Measurements from ENCODE around the gene FXN. TPM values are rescaled to one million over a fixed set of nuclear protein-coding genes. Genes with fewer than 3 reads are reported as not detected.

The FXN gene
- total RNA-seq, 1 experiment from 2014 or later: 24.1 TPM

DNA sequence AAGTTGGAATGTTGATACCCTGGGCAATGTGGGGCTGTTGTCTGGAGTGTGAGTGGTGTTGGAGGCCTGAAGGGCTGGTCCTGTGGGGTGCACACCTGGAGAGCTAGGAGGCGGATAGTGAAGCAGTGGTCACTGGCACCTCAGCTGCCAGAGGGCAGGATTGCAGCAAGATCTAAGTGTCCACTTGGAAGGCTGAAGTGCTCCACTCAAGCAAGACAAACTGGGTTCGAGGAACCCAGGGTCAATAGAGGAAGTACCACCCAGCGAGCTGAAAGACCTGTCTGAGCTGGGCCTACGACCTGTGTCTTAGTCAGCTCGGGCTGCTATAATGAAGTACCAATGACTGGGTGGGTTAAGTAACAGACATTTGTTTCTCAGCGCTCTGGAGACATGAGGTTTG is 98.9 kb downstream of the FXN start:
- H3K4me1 ChIP-seq (ENCODE audit: control insufficient read depth in 1 of 2, insufficient read depth in 2 of 2, low read length in 2 of 2): peaks cover 0 to 5% of the 10 kb centered on the region in 2 experiments; a peak in 3 of 4 replicates
- DNase-seq (ENCODE audit: low read depth, low spot score) (no peak), ATAC-seq (no peak)
- BruUV-seq (replicated peaks): no TSS peak
- no peaks in the 10 kb centered on the region for H3K9me2 ChIP-seq (ENCODE audit: insufficient read depth)
- intact Hi-C loops (cut with micrococcal nuclease): no loop called here
- peaks cover 40% of the 10 kb centered on the region for H3K79me2 ChIP-seq (ENCODE audit: insufficient read depth, low read length)
- CTCF ChIA-PET: no interaction called here
- POLR2A ChIA-PET: interaction anchor here (0.6 kb wide), 1 partner anchor 63 kb away, joined by 3 read pairs; no protein-coding TSS in a partner anchor
- H4K20me1 ChIP-seq (ENCODE audit: insufficient read depth): no peaks in the 10 kb centered on the region
- no peaks in the 10 kb centered on the region for H3K9me3 ChIP-seq (ENCODE audit: control insufficient read depth in 1 of 2, insufficient read depth in 1 of 2, low read depth in 1 of 2, low read length in 2 of 2)
- H3K9ac ChIP-seq (ENCODE audit: low read length): no peak overlapping the region
- H3K4me3 ChIP-seq (replicated peaks in 1 of 2; ENCODE audit: low read depth in 1 of 2, low read length in 2 of 2): no peak overlapping the region
- H3K36me3 ChIP-seq (ENCODE audit: control insufficient read depth in 1 of 2, insufficient read depth in 2 of 2, low read length in 2 of 2): no peaks in the 10 kb centered on the region; a peak in 1 of 4 replicates
- no peaks in the 10 kb centered on the region for H3K27me3 ChIP-seq (ENCODE audit: insufficient read depth, low read length)
- H2AFZ ChIP-seq (ENCODE audit: low read depth, low read length, poor library complexity, severe bottlenecking): no peak overlapping the region
- no peak overlapping the region for H3K4me2 ChIP-seq (ENCODE audit: low read length)
- H3K27ac ChIP-seq (ENCODE audit: low read depth, low read length): no peak overlapping the region
- RAD21 ChIA-PET (ENCODE audit: low non-redundant PET in 1 of 2, low total read pairs in 2 of 2, uncharacterized antibody in 2 of 2, unreplicated experiment in 2 of 2): no interaction called here
- TF ChIP-seq JUND (IDR thresholded peaks at IDR 0.05) (no peak), TCF7L2 (IDR thresholded peaks at IDR 0.05; ENCODE audit: borderline replicate concordance, extremely low read depth, insufficient read depth, insufficient read length) (no peak), EGR1 (IDR thresholded peaks at IDR 0.05; ENCODE audit: low read depth) (no peak)
- TF ChIP-seq, protein P1, sequence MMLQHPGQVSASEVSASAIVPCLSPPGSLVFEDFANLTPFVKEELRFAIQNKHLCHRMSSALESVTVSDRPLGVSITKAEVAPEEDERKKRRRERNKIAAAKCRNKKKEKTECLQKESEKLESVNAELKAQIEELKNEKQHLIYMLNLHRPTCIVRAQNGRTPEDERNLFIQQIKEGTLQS (IDR thresholded peaks at IDR 0.05): no peak

DNA sequence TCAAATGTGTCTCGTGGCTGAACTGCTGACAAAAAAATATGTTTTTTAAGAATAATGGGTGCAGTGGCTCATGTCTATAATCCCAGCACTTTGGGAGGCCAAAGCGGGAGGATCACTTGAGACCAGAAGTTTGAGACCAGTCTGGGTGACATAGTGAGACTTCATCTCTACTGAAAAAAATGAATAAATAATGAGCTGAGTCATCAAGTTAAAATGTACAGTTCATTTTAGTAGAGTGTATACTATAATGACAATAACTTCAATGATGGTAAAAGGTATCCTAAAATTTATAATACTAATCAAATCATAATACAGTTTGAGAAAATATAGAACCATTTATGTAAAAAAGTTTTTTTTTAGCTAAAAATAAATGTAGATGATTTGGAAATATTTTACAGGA is 100.6 kb downstream of the FXN start:
- ATAC-seq (no peak), DNase-seq (ENCODE audit: low read depth, low spot score) (no peak)
- H3K9me3 ChIP-seq (ENCODE audit: control insufficient read depth in 1 of 2, insufficient read depth in 1 of 2, low read depth in 1 of 2, low read length in 2 of 2): no peaks in the 10 kb centered on the region
- ChIA-PET RAD21 (ENCODE audit: low non-redundant PET in 1 of 2, low total read pairs in 2 of 2, uncharacterized antibody in 2 of 2, unreplicated experiment in 2 of 2) (no interaction called here), CTCF (no interaction called here), POLR2A (no interaction called here)
- H4K20me1 ChIP-seq (ENCODE audit: insufficient read depth): no peaks in the 10 kb centered on the region
- no peaks in the 10 kb centered on the region; a peak in 1 of 4 replicates for H3K36me3 ChIP-seq (ENCODE audit: control insufficient read depth in 1 of 2, insufficient read depth in 2 of 2, low read length in 2 of 2)
- H3K4me2 ChIP-seq (ENCODE audit: low read length): no peak overlapping the region
- H3K4me1 ChIP-seq (ENCODE audit: control insufficient read depth in 1 of 2, insufficient read depth in 2 of 2, low read length in 2 of 2): no peaks in the 10 kb centered on the region; a peak in 2 of 4 replicates
- peaks cover 24% of the 10 kb centered on the region; the same call in 1 of the 2 replicates for H3K79me2 ChIP-seq (ENCODE audit: insufficient read depth, low read length)
- BruUV-seq (replicated peaks): no TSS peak
- no peak overlapping the region for H2AFZ ChIP-seq (ENCODE audit: low read depth, low read length, poor library complexity, severe bottlenecking)
- H3K27ac ChIP-seq (ENCODE audit: low read depth, low read length): no peak overlapping the region
- H3K9ac ChIP-seq (ENCODE audit: low read length): no peak overlapping the region
- H3K4me3 ChIP-seq (replicated peaks in 1 of 2; ENCODE audit: low read depth in 1 of 2, low read length in 2 of 2): no peak overlapping the region
- intact Hi-C loops (cut with micrococcal nuclease): no loop called here
- no peaks in the 10 kb centered on the region for H3K27me3 ChIP-seq (ENCODE audit: insufficient read depth, low read length)
- no peaks in the 10 kb centered on the region for H3K9me2 ChIP-seq (ENCODE audit: insufficient read depth)
- TF ChIP-seq TCF7L2 (IDR thresholded peaks at IDR 0.05; ENCODE audit: borderline replicate concordance, extremely low read depth, insufficient read depth, insufficient read length) (no peak), RAD21 (IDR thresholded peaks at IDR 0.05; ENCODE audit: low read depth) (no peak), MAX (IDR thresholded peaks at IDR 0.05) (no peak), POLR2AphosphoS5 (IDR thresholded peaks at IDR 0.05; ENCODE audit: low read depth, low read length) (no peak), YY1 (IDR thresholded peaks at IDR 0.05; ENCODE audit: extremely low read depth, insufficient replicate concordance, low read depth, low read length) (no peak), POLR2A (IDR thresholded peaks at IDR 0.05; ENCODE audit: borderline replicate concordance, extremely low read depth, insufficient read depth, insufficient read length) (no peak), EZH2phosphoT487 (IDR thresholded peaks at IDR 0.05; ENCODE audit: borderline replicate concordance) (no peak), SIN3A (IDR thresholded peaks at IDR 0.05; ENCODE audit: low read depth) (no peak), EZH2 (IDR thresholded peaks at IDR 0.05) (no peak), SP1 (IDR thresholded peaks at IDR 0.05; ENCODE audit: low read depth) (no peak), FOSL1 (IDR thresholded peaks at IDR 0.05; ENCODE audit: low read depth) (no peak), ELF1 (IDR thresholded peaks at IDR 0.05; ENCODE audit: borderline replicate concordance, low read depth) (no peak), ZFX (IDR thresholded peaks at IDR 0.05) (no peak), EGR1 (IDR thresholded peaks at IDR 0.05; ENCODE audit: low read depth) (no peak), CBX3 (IDR thresholded peaks at IDR 0.05; ENCODE audit: low read depth) (no peak)
- TF ChIP-seq, protein P2, sequence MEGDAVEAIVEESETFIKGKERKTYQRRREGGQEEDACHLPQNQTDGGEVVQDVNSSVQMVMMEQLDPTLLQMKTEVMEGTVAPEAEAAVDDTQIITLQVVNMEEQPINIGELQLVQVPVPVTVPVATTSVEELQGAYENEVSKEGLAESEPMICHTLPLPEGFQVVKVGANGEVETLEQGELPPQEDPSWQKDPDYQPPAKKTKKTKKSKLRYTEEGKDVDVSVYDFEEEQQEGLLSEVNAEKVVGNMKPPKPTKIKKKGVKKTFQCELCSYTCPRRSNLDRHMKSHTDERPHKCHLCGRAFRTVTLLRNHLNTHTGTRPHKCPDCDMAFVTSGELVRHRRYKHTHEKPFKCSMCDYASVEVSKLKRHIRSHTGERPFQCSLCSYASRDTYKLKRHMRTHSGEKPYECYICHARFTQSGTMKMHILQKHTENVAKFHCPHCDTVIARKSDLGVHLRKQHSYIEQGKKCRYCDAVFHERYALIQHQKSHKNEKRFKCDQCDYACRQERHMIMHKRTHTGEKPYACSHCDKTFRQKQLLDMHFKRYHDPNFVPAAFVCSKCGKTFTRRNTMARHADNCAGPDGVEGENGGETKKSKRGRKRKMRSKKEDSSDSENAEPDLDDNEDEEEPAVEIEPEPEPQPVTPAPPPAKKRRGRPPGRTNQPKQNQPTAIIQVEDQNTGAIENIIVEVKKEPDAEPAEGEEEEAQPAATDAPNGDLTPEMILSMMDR (IDR thresholded peaks at IDR 0.05 in 2 of 3, conservative IDR thresholded peaks at IDR 0.05 in 1 of 3; ENCODE audit: borderline replicate concordance in 1 of 3, insufficient read depth in 1 of 3, low read depth in 2 of 3, low read length in 2 of 3): no peak

All from HCT116 (cell line).